Posterior cingulate gyrus (tissue), 11 donors: Measurements from ENCODE around the gene TMEM39B.
"Not testable (repeated sequence)": the region's sequence is repeated elsewhere in the genome, so short reads cannot be mapped to it uniquely, and the experiment has no call there.

Experiments
- DNase-seq, 10 donors: peaks; one replicate each; pipeline versions ENCODE4 v3.0.0 to v3.0.0-alpha.2; 2020 to 2021; ENCODE audit warnings: mixed read lengths in 3 of 10
- intact Hi-C: fragments of 100-400 bp; cut with DNase I; formaldehyde crosslinking; loops from one replicate; pipeline ENCODE4 v1.15.1; 2023

The TMEM39B gene

GRCh38 chr1:32107742-32108661, 35.3 kb downstream of the TMEM39B start, which contains the start of gene KPNA6:
KPNA6 (plus strand) TSS chr1:32108056; CDS start chr1:32108131, 75 bp downstream.
- intact Hi-C loops, result loop anchor here (2.0 kb wide), 1 partner anchor 35 kb away; the partner anchor contains the start of gene TMEM39B
- DNase-seq, result peak; percentile 84 to 97 (median 90)

DNA sequence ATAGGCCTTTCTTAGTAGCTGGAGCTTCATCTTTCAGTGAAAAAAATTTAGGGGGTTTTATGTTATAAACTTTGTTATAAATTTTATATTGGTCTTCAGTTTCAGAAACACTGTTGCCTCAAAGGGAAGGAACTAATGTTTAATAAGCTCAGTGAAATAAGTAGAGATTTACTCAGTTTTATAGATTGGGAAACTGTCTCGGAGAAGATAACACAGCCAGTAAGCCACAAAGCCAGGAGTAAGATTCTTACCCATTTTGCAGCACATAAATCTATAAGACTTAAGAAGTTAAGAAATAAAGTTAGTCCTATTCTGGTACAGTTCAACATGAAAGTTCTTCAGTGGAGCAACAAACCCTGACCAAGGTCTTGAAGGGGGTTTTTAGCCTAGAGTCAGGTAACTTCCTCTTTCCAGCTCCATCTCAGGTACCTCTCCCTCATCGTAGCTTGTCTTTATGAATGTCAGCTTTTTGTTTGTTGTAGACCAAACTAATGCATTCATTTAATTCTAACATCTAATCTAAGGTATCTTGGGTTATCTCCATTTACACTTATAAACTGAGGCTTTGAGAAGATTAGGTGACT, 38.4 kb downstream of the TMEM39B start:
- DNase-seq, result no peak
- intact Hi-C loops, result loop anchor here (10.0 kb wide), 1 partner anchor 64 kb away; the partner anchor contains the start of gene TXLNA

GRCh38 chr1:32111789-32112188, 39.0 kb downstream of the TMEM39B start:
- DNase-seq, result no peak
- intact Hi-C loops, result loop anchor here (10.0 kb wide), 1 partner anchor 63 kb away; the partner anchor contains the start of gene TXLNA

GRCh38 chr1:32112806-32113375, 40.2 kb downstream of the TMEM39B start:
- DNase-seq, result no peak
- intact Hi-C loops, result loop anchor here (10.0 kb wide), 1 partner anchor 62 kb away; the partner anchor contains the start of gene TXLNA

GRCh38 chr1:32113436-32113835, 40.7 kb downstream of the TMEM39B start:
- not testable (repeated sequence) for DNase-seq
- intact Hi-C loops, result loop anchor here (10.0 kb wide), 1 partner anchor 61 kb away; the partner anchor contains the start of gene TXLNA

DNA sequence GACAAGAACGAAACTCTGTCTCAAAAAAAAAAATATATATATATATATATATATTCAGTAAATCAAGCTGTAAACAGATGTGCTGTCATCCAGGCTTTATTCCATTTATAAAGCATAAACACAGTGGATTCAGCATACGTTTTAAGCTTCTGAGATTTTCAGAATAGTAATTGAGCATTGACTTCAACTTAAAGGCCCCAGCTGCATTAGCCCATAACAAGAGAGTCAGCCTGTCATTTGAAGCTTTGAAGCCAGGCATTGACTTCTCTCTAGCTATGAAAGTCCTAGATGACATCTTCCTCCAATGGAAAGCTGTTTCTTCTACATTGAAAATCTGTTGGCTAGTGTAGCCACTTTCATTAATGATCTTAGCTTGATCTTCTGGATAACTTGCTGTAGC, 41.7 kb downstream of the TMEM39B start:
- no peak for DNase-seq
- intact Hi-C loops, result loop anchor here (10.0 kb wide), 1 partner anchor 60 kb away; the partner anchor contains the start of gene TXLNA

GRCh38 chr1:32115496-32115895, 42.8 kb downstream of the TMEM39B start:
- no peak for DNase-seq
- intact Hi-C loops, result loop anchor here (10.0 kb wide), 1 partner anchor 59 kb away; the partner anchor contains the start of gene TXLNA

GRCh38 chr1:32116531-32116930, 43.8 kb downstream of the TMEM39B start:
- intact Hi-C loops, result loop anchor here (10.0 kb wide), 1 partner anchor 58 kb away; the partner anchor contains the start of gene TXLNA

DNA sequence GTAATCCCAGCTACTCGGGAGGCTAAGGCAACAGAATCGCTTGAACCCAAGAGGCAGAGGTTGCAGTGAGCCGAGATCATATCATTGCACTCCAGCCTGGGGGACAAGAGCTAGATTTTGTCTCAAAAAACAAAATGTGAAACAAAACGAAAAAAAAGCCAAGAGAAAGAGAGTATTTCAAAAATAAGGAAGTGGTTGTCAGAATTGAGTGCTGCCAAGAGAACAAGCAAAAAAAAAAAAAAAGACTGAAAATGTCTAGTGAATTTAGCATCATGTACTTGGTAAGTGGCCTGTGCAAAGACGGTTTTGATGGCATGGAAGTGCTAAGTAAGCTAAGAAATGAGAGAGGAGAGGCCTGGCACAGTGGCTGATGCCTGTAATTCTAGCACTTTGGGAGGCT, 49.4 kb downstream of the TMEM39B start:
- DNase-seq, result no peak

More at GRCh38 chr1:32116531-32116930, 43.8 kb downstream of the TMEM39B start:
- no peak for DNase-seq

DNA sequence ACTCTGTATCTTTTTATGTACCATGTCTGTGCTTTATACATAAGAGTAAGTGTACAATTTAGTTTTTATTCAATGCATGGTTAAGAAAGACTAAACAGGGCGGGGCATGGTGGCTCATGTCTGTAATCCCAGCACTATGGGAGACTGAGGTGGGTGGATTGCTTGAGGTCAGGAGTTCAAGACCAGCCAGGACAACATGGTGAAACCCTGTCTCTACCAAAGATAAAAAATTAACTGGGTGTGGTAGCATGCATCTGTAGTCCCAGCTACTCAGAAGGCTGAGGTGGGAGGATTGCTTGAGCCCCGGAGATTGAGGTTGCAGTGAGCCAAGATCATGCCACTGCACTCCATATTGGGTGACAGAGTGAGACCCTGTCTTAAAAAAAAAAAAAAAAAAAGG, 50.6 kb downstream of the TMEM39B start:
- DNase-seq, intact Hi-C loops: not testable (repeated sequence)

More for the DNA sequence above, 49.4 kb downstream of the TMEM39B start:
- intact Hi-C loops, result no loop called here

GRCh38 chr1:32125313-32125712, 52.6 kb downstream of the TMEM39B start:
- DNase-seq, result no peak
- intact Hi-C loops, result no loop called here

DNA sequence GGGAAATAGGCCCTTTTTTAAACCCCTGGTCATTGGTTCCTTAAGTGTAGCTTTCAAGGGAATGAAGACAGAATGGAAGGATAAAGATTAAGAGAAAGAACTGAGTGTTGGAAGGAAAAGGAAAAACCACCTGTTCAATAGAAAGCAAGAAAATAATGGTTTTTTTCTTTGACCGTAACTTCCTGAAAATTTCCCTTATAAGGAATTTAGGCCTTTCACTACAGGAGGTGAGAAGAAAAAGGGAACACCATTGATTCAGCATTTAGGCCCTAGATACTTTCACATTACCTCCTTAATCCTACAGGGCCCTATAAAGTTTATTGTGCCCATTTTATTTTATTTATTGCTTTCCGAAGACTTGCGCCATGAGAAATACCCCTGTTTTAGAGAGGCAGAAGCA, 54.0 kb downstream of the TMEM39B start:
- no peak for DNase-seq
- intact Hi-C loops, result no loop called here

- intact Hi-C loops, result no loop called here
These were observed 54.9 kb downstream of the TMEM39B start for GRCh38 chr1:32127409-32128198.

GRCh38 chr1:32128479-32128878, 55.7 kb downstream of the TMEM39B start:
- intact Hi-C loops, result no loop called here
- peak in 1 of 10 donors; percentile 11 for DNase-seq

More at GRCh38 chr1:32127409-32128198, 54.9 kb downstream of the TMEM39B start:
- DNase-seq, result no peak

- intact Hi-C loops, result no loop called here
These were observed 56.2 kb downstream of the TMEM39B start for GRCh38 chr1:32128964-32129363.

DNA sequence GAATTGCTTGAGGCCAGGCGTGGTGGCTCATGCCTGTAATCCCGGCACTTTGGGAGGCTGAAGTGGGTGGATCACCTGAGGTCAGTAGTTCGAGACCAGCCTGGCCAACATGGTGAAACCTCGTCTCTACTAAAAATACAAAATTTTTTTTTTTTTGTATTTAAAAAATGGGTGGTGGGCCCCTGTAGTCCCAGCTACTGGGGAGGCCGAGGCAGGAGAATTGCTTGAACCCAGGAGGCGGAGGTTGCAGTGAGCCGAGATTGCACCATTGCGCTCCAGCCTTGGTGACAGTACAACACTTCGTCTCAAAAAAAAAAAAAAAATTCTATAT, 61.2 kb downstream of the TMEM39B start:
- intact Hi-C loops, DNase-seq: not testable (repeated sequence)

More at GRCh38 chr1:32128964-32129363, 56.2 kb downstream of the TMEM39B start:
- no peak for DNase-seq

- intact Hi-C loops, result no loop called here
- DNase-seq, result no peak
These were observed 64.4 kb downstream of the TMEM39B start for GRCh38 chr1:32137111-32137510.

DNA sequence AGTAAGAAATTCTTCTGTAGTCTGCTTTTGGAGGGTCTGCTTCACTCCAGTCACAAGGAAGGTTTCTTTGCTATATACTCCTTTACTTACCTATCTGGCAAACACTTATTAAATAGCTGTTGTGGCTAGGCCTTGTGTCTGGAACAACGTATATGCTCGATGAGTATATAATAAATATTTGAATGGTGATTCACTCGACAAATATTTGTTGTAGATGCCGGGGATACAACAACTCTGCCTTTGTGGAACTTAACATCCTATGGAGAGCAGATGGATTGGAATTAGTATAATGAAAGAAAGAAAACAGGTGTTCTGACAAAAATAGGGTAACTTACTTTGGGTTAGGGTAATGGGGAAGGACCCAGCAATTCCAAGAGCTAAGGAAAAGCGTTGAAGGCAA, 66.2 kb downstream of the TMEM39B start:
- intact Hi-C loops, result no loop called here
- no peak for DNase-seq

DNA sequence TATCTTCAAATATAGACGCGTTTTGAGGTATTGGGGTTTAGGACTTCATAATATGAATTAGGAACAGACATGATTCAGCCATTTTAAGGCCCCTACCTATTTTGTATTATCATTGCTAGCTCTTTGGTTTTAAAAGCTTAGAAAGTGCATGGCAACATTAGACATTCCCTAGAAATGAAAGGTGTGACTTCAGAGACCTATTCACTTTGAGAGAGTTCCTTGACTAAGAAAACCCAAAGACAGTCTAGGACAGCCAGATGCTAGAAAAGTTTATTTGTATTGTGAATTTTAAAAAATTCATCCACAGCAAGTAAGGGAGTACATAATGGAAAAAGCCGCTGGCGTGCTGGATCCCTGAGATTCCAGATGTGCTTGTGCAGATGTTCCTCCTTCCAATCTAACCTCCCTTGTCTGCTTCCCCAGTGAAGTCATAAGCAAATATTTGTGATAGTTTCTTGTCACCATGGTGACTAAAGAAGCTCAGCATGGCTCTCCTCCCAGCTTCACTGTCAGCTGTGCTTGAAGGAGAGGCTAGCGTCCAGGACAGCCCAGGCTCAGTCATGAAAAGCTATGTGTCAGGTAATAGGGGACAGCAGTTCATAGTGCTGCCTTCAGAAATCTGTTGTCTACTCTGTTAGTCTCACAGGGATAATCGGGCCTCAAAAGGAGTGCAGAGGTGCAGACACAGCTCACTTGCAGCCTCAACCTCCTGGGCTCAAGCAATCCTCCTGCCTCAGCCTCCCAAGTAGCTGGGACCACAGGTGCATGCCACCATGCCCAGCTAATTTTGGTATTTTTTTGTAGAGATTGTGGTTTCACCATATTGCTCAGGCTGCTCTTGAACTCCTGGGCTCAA, 69.9 kb downstream of the TMEM39B start:
- intact Hi-C loops, result no loop called here

More for the DNA sequence above, 69.9 kb downstream of the TMEM39B start:
- peak in 1 of 10 donors; percentile 13 for DNase-seq
